GM03348 (cell line): ENCODE results near the gene STRN.
A peak's percentile ranks its signal among the peaks of the same experiment; 100 is the strongest.
"Not testable (repeated sequence)": the region's sequence is repeated elsewhere in the genome, so short reads cannot be mapped to it uniquely, and the experiment has no call there.

Experiments used
- DNase-seq: peaks from one replicate; pipeline ENCODE4 v3.0.0; 2012; ENCODE audit warnings: low spot score

The STRN gene

DNA sequence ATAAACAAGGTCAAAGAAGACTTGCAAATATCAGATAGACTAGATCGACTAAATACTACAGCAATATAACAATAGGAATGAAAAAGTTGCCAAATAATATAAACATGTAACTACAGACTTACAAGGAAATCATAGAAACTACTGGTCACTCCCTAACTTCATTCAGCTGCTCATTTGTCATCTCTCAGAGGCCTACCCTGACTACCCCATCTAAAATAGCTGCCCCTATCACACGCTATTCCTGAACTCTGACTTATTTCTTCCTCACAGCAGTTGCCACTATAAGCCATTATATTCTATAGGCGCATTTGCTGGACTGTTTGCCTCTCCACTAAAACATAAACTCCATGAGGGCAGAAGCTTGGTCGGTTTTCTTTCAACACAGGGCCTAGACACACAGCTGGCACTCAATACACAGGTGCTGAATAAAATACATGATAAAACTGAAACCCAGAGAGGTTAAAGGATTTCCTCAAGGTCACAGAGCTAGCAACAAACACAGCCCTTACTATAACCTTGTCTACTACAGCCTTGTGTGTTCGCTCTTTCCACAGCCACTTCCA, 1.8 kb downstream of the STRN start:
- no peak for DNase-seq

DNA sequence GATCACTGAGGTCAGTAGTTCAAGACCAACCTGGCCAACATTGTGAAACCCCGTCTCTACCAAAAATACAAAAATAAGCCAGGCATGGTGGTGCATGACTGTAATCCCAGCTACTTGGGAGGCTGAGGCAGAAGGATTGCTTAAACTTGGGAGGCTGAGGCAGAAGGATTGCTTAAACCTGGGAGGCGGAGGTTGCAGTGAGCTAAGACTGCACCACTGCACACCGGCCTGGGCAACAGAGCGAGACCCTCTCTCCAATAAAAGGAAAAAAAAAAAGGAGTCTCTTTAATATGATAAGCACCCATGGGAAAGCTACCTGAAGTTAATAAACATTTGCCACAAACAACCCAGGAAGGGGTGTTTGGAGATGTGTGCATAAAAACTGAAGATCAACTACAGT, 2.6 kb downstream of the STRN start:
- no peak for DNase-seq

DNA sequence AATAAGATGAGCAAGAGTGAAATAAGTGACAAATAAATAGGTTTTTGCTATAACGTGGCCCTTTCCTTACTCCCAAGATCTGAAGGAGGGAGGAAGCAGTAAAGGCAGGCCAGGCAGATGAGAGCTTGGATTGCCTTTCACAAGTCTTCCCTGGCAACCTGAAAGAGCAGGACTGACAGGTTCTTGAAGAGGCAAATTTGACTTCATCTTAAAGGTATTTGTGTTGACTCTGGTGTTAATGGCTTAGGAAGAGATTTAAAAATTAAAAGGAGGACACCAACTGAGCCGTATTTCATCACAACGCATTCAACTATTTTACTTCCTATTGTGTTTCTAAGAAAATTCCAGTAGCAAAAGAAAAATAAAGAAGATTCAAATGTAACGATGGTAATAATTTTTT, 3.2 kb downstream of the STRN start:
- no peak for DNase-seq

DNA sequence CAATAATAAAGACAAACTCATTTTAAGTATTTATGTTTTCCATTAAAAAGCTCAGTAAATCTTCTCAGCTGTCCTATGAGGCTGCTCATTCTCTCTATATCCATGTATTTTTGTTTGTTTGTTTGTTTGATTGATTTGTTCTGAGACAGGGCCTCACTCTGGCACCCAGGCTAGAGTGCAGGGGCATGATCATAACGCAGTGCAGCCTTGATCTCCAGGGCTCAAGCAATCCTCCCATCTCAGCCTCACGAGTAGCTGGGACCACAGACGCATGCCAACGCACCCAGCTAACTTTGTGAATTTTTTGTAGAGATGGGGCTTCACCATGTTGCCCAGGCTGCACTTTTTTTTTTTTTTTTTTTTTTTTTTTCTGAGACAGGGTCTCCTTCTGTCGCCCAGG, 5.6 kb downstream of the STRN start:
- DNase-seq = no peak

DNA sequence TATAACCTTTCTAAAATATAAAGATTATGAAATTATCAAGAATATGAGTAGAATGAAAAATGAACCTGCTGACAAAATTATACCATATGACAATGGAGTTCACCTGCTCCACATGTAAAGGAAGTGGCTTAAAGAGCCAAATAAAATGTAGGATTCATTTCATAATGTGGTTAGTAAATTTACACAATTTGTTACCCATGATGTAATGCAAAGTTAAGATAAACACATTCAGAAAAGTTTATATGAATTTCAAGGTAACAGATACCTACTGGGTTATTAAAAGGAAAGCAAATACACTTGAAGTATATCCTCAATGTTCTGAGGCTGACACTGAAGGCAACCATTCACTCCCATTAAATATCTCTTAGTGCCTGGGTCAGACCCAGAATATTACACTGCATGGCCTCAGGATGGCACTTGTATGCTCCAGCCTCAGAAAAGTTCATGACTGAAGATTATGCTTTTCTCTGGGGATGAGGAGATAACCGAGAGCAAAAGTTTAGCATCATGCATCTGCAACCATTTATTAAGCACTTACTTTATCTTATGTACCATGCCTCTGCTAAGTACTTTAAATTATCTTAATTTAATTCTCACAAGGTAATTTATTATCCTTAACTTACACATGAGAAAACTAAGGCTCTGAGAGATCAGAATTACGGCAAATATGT, 6.2 kb downstream of the STRN start:
- no peak for DNase-seq

DNA sequence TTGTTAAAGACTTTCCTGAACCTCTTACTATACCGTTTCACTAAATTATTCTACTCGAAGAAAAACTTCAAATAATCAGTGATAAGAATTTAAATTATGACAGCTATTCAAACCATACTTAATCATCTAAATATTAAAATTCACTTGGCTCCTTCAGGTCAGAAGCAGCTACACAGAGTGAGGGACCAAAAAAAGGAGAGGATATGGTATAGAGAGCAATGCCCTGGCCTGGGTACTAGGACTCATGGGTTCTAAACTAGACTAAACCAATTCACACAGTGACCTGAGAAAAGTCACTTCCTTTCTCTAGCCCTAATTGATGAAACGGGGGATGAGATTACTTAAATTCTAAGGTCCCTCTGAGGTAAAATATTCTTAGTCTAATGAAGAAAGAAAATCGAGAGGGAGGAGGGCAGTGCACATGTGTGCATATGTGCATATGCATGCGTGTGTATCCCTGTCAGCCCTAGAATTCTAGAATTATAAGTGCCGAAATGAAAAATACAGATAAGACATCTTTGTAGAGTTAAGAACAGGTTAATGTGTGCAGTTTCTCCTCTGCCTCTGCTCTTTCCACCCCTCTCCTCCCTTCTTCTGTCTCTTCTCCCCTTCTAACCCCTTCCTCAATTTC, 11.2 kb downstream of the STRN start:
- no peak for DNase-seq

DNA sequence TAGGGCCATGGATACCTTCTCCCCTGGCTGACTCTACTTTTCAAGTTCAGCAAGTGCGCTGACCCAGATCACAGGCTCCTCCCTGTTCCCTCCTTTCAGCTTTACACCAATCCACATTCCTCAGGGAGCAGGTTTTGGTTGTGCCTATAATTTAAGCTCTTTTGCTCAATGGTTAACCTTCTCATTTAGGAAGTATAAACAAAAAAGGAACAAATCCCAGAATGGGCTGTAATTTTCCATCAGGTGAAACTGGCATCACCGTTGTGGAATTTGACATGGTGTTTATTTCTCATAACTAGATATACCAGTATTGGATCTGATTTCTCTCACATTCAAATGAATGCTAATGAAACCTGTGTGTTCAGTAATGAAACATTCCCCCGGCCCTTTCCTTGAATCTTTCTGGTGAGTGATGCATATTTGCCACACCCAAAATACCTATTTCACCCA, 13.6 kb downstream of the STRN start:
- no peak for DNase-seq

DNA sequence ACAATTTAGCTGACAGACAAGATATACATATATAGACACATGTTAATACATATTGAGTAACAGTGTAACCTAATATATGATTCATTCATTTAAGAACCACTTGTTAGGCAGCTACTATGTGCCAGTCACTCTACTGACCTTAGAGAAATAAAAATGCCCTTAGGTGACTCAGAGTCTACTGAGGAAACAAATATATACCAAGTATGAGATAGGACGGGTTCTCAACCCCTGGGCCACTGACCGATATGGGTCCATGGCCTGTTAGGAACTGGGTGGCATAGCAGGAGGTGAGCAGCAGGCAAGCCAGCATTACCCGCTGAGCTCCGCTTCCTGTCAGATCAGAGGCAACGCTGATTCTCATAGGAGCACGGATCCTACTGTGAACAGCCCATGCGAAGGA, 14.8 kb downstream of the STRN start:
- DNase-seq = no peak

DNA sequence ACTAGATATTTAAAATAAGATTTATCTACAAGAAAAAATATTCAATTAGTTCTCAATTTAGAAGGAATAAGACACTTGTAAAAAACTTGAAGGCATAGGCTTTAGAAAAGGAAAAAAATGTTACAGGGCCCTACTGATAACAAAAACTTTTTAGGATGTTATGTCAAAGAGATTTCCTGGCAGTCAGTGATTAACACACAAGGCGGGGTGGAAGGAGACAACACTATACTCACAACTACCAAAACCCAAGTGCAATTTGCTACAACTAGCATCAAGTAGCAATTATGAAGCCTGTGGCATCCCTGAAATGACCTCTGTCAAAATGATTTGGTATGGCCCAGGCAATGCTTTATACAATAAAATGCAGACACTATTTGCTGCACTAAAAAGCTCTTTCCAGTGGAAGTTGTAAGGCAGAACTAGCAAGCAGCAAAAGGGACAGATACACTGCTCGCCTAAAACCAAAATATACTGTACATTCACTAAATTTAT, 15.3 kb downstream of the STRN start:
- DNase-seq = no peak

DNA sequence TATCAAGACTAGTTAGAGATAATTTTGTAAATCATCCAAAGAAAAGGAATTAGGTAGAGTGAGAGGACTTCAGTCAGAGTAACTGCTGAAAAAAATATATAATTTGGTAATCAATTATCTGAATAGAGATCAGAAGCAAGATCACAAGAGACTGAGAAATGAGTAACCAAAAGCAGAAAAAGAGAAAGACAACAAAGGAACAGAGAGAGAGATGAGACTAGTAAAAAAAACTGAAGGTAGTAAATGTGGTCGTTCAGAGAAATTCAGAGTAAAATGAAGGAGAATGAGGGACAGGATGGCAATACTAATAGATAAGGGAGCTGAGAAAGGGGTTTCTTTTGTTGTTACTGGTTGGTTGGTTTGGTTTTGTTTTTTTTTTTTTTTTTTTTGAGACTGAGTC, 16.5 kb downstream of the STRN start:
- DNase-seq = no peak

DNA sequence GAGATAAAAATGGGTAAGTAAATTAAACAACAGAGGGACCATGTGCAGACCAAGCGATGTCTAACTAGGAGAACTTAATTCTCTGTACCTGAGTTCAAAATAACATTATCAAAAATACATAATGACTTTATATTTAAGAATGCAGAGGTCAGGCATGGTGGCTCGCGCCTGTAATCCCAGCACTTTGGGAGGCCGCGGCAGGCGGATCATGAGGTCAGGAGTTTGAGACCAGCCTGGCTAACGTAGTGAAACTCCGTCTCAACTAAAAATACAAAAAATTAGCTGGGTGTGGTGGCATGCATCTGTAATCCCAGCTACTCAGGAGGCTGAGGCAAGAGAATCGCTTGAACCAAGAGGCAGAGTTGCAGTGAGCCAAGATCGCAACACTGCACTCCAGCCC, 21.1 kb downstream of the STRN start:
- DNase-seq = not testable (repeated sequence)

DNA sequence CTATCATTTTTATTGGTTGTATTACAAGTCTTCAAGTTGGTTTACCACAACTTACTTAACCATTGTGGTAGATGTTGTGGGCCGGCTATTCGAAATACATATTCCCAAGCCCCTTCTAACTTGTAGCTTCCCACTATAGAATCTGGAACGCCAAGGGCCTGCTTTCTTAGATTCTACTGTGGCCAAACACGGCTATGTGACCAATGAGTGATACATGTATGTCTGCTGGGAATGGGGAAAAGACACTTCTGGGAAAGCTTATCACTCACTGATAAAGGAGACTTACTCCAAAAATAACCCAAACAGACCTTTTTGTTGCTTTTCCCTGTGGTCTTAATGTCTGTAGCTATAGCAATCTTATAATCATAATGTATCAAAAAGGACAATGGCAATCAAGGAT, 24.5 kb downstream of the STRN start:
- no peak for DNase-seq

DNA sequence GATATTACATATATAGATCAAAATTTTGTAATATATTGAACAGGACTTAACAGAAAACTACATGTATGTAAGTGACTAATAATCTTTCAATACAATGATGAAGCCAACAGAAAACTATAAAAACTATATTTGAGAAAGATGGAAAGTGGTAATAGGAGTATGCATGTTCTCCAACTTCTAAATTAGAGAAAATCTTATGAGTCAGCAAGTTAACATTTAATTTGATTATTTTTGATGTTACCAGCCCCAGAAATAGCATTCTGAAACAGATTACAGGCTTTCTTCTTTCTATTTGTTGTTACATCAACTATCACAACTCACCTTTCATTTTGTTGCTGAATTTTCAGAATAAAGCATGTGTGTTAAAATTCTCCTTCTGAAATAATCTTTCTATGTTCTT, 29.8 kb downstream of the STRN start:
- DNase-seq = not testable (repeated sequence)

DNA sequence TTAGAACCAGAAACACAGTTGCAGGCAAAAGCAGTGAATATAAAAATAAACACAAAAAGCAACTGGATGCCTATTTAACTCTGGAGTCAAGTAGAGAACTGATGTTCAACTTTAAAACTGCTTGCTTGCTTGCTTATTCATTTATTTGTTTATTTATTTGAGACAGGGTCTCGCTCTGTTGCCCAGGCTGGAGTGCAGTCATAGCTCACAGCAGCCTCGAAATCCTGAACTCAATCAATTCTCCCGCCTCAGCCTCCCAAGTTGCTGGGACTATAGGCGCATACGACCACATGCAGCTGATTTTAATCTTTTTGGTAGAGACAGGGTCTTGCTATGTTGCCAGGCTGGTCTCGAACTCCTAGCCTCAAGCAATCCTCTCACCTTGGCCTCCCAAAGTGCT, 34.6 kb downstream of the STRN start:
- not testable (repeated sequence) for DNase-seq

DNA sequence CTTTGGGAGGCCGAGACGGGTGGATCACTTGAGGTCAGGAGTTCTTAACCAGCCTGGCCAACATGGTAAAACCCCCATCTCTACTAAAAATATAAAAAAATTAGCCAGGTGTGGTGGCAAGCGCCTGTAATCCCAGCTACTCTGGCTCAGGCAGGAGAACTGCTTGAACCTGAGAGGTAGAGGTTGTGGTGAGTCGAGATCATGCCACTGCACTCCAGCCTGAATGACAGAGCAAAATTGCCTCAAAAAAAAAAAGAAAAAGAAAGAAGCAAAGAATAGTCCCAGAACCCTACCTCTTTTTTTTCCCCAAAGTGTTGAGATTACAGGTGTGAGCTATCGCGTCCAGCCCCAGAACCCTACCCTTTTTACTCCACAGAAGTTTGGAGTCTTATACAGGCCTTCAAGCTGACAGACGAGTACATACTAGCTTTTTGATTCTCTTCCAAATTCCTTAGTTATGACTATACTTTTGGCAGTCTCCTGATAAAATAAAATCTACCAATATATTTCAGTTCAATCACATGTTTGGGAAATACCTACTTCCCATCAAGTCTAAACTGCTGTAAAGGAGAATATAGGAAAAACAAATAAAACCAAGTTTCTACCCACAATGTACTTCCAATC, 35.4 kb downstream of the STRN start:
- DNase-seq = peak; percentile 25

DNA sequence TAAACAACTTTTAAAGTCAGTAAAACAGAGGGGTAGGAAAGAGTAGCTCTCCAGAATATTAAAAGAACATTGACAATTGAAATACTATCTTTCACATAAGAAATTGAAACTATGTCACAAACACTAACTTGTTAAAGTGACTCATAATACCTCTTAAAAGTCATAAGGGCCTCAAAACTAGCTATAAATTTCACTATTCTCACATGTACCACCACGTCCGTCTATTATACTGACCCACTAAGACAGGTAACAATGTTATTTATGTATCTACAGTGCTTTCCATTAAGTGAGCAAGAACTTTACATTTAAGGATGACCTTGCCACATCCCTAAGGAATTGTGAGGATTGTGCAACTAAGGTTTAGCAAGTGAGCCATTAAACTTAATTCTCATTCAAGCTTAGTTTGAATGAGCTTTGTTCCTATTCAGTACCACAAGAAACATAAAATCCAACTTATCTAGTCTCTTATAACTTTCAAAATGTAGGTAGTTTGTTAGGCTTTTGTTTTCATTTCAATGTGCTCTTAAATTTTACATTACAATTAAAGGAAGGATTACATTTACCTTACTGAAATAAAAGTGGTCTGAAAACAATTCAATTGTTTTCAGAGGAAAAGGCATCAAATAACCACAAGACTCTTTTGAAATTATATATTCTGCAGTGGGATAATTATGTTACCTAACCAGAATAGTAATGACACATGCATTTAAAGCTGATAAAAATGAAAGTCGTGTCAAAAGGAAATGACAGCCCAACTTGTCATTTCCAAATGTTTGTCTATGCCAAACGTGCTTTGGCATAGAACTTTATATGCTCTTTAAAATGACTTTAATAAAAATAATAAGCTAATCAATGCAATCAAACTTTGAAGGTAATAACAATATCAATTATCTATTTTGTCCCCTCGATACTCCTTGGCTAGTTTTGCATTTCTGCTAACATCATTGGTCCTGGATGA, 39.9 kb downstream of the STRN start:
- not testable (repeated sequence) for DNase-seq

DNA sequence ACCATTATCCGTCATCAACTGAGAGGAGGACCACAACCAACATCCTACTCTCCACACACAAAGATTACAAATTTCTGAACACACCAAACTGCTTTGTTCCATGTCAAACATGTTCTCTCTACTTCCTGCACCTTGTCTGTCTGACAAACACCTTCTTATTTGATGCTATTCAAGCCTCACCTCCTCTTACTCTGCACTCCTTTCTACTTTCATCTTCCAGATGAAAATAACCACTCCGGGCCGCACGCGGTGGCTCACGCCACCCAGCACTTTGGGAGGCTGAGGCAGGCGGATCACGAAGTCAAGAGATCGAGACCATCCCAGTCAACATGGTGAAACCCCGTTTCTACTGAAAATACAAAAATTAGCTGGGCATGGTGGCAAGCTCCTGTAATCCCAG, 43.7 kb downstream of the STRN start:
- not testable (repeated sequence) for DNase-seq

DNA sequence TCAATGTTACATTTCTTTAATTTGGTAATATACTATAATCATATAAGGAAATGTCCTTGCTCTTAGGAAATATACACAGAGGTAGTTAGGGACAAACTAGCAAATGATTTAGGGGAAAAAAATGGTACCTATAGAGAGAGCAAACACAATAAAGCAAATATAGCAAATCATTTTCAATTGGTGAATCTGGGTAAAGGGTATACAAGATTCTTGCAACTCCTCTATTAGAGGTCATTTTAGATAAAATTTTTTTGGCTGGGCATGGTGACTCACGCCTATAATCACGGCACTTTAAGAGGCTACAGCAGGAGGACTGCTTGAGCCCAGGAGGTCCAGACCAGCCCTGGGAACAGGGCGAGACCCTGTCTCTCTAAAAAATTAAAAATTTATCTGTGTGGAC, 44.4 kb downstream of the STRN start:
- DNase-seq = no peak

DNA sequence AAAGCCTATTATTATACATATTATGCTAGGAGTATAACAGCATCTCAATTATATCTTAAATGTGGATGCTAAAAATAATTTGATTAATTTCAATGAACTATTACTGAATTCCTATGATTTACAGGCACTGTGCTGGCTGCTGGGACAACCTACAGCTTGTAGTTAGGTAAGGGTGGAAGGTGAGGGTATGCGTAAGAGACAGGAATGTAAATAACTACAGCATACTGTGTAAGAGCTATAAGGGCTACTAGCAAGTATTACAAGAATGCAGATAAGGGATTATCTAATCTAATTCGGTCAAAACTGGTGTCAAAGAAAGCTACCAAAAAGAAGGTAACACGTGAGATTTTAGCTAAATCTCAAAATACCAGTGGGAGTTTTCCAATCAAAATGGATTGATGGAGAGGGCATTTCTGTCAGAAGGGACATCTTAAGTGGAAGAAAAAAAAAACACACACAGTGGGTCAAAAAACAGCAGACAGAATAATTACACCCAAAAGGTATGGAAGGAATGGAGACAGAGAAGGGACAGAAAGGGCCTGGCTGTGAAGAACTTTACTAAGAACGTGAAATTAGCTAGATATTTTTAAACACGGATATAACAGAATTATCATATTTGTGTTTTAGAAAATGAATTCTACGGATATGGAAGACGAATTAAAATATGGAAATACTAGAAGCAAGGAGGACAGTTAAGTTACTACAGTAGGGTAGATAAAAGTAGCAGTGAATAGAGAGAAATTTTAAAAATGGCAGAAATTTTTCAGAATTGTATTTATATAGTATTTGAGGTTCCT, 47.1 kb downstream of the STRN start:
- no peak for DNase-seq

DNA sequence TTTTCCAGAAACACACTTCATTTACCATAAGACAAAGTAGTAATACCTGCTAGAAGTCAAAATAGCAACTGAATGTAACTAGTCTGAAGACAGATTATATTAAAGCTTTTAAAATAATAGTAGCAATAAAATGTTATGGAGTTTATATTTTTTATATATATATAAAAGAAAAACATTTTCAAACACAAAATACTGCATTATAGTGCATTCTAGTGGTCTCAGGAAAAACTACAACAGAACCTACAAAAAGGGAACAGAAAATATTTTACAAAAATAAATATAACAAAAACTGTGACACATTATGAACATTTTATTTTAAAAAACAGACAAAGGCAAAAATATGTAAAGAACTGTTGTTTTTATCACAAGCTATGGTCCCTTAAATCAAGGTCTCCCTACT, 48.0 kb downstream of the STRN start:
- peak; percentile 13 for DNase-seq

DNA sequence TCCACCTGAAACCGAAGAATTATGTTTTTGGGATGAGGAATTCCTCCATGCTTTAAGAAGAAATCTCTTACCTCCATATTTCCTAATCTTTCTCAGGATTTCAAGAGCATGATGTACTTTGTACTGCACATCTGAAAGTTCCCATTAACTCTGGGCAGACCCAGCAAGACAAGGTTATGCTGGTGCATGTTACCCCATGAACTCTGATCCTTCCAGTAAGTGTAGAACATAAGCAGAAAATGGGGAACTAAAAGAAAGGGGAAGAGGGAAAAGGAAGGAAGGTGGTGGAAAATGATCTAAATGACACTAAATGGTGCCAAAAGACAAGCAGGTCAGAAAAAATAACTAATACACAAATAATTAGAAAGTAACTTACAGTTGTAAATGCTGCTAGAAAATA, 50.7 kb downstream of the STRN start:
- no peak for DNase-seq
